GM19452 (cell line): ENCODE data around the gene CFAP99.

ENCODE experiments used
- ATAC-seq: cut with Tn5 transposase; IDR thresholded peaks from one replicate; pipeline ENCODE4 v1.9.1; 2021; ENCODE audit not compliant: unreplicated experiment

Gene CFAP99

DNA sequence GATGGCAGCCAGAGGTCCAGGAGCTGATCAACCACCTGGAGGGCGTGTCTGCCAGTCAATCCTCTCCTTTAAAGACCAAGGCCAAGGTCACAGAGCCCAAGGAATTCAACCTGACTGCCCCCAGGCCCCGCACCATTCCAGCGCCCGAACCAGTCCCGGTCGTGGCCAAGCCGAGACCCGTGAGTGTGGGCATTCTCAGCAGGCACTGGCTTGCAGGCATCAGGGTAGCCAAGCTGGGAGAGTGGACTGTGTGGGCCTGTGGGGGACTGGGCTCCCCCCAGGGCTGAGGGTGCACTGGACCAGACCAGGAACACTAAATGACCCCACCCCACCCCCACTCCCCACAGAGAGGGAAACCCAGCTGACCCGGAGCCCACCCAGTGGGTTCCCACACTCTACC lies 26.4 kb downstream of the CFAP99 start:
- ATAC-seq: no peak

DNA sequence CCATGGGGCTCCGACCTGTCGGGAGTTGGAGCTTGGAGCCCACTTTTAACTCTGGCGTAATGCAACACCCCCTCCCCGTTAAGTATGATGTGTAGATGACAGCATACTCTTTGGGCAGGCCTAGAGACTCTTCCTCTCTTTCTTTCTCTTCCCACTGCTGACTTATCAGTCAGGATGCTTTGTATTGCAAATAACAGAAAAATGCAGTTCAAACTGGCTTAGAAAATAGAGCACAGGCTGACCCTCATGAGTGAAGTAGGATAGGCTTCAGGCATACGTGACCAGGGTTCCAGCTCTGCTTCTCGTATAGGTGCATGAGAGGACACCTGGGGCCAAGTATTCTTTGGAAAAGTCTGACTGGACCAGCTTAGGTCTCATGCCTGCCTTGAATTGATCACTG lies 26.8 kb downstream of the CFAP99 start:
- no peak for ATAC-seq

DNA sequence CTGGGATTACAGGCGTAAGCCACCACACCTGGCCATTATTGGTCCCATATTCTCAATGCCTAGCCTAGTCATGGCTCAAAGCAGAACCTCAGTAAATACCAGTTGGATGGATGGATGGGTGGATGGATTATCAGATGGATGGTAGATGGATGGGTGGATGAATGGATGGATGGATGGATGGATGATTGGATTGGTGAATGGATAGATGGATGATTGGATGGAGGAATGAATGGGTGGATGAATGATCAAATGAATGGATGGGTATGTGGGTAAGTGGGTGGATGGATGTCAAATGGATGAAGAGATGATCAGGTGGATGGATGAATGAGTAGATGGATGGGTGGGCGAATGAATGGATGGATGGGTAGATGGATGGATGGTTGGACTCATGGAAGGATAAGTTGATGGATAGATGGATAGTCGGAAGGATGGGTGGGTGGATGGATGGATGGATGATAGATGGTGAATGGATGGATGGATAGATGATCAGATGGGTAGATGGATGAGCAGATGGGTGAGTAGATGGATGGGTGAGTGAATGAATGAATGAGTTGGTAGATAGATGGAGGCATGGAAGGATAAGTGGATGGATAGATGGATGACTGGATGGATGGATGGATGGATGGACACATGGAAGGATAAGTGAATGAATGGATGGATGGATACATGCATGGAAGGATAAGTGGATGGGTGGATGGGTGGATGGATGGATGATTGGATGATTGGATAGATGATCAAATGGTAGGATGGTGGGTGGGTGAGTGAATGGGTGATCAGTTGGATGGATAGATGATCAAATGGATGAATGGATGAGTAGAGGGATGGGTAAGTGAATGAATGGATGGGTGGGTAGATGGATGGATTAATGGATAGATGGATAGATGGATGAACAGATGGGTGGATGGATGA lies 28.2 kb downstream of the CFAP99 start:
- ATAC-seq: no peak

DNA sequence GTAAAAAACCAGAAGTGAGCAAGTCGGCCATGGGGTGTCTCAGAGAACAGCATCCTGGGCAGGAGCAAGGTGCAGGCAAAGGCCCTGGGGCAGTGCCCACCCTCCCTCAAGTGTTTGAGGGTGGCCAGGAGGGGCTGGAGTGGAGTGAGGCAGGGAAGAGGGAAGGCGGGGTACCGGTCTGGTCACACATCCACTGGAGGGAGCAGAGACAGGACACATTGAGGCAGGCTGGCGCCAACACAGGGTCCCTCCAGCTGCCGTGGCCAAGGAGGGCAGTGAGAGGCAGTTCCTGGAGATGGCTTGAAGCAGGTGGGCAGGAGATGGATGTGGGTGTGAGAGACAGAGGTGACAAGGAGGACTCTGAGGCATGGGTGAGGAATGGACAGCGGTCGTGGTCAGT lies 29.8 kb downstream of the CFAP99 start:
- ATAC-seq: no peak

DNA sequence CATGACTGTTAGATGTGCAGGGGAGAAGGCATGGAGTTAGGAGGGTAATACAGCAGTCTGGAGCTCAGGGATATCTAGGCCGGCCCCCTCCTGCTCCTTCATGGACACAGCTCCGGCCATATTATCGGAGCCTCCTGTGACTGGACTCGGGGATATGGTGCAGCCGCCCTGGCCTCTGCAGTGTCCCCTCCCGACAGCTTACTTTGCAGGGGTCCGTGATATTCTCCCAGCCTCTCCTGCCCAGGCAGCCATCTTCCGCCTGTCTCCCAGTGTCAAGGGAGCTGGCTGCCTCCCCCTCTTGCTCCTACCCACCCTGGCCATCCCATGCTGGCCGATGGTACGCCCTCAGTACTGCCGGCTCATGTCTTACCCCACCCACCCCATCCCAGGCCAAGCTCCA lies 30.3 kb downstream of the CFAP99 start:
- ATAC-seq: no peak

DNA sequence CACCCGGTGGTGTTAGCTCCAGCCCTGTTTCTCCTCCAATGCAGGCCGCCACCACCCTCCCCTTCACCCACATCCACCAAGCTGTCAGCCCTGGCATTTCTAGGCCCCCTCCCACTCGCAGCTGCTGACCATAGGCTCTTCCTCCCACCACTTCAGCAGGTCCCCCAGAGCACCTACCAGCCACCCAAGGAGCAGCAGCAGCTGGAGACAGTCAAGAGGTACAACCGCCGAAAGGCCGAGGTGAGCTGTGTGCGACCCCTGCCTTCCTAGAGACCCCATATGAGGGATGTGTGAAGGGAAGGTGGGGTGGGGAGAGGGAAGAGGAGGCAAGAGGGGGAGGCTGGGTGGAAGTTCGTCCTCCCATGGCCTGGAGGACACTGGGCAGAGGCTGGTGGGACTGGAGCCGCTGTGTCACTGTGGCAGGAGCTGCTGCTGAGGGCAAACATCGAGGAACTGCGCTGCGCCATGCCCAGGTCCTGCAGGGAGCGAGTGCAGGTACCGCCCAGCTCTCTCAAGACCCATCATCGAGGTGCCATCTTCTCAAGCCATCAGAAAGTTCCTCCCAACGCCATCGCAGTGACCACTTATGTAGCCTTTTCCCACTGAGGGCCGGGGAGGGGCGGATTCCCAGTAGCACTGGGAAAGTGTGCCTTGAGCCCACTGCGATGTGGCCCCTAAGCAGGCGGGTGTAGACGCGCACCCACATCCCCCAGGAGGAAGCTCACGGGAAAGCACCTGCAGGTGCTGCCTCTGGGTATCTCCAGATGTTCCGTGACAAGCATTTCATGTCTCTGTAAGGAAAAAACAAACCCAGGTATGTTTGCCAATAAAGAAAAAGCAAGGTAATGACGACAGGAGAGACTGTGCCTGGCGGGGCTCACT lies 31.0 kb downstream of the CFAP99 start:
- ATAC-seq: no peak

DNA sequence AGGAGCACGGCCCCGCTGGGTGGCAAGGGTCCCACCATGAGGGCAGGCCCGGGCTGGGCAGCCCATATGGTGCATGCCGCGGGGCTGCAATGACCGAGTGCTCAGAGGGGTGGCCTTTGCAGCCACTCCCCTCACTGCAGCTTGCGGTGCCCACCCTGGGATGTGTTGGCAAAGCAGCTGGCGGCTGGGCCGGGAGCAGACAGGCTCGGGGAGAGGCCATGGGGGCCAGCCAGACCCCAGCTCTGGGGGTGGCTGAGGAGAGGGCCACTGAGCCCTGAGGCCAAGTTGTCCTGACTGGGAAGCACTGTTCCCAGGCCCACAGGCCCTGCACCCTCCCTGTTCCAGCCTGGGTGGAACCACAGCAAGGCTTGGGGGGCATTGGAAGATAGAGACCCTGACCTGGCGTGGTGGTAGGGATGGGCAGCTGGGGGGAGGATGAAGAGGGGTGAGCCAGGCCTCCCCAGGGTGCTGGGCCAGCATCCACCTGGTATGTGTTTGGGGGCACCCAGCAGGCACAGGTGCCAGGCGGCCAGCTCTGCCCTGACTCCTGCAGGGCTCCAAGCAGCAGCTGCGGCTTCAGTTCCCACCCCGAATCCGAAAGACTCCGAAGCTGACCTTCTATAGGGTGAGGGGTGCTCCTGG lies 31.8 kb downstream of the CFAP99 start:
- ATAC-seq: no peak

DNA sequence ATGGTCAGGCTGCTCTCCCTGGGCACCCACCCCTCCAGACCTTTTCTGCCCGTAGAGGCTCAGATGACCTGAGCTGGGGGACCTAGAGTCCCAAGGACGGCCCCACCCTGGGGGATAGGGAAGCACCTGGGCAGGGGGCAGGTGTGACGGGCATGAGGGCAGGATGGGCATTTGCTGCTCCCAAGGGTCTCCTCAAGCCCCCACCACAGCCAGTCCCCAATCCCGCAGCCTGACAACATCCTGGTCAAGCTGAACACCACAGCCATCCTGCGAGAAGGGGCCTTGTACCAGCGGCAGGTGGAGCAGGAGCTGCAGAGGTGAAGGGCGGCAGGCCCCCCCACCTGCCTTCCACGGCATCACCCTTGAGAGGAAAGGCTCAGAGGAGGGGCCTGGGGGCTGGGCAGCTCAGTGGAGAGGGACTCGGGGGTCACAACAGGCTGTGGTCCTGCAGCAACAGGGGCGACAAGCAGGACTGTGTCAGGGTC lies 32.3 kb downstream of the CFAP99 start:
- ATAC-seq: no peak

DNA sequence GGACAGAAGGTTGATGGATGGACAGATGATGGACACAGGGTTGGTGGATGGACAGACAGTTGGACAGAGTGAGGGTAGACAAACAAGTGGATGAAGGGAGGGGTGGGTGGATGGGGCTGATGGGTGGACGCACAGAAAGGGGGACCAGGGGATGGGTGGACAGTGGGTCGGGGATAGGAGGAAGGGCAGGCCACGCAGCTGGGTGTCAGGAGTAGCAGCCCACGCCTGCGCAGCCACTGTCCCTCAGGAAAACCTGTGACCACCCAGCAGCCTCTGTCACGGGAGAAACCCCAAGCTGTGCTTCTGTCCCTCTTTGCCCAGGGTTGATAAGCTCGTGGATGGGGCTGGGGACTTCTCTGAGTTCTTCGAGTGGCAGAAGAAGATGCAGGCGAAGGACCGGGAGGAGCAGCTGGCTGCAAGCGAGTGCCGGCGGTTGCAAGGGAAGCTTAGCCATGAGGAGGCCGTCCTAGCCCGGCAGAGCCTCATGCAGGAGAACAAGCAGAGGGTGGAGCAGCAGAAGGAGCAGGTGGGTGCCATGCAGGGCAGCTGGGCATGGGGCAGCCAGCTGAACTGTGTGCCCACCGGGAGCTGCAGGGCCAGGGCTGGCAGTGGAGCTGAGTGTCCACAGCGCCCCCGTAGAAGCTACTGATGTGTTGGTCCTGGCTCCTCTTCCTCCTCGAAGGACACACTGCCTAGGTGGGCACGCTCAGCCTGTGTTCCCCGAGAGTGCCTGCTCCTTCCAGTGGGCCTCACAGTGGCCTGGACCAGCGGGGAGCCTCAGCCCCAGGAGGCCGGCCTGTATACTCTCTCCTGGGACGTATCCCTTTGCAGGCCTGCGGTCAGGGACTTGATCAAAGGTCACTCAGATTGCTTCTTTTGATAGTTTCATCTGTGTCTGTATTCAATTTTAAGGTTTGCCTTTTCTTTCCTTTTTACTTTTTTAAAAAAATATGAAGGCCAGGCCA lies 33.3 kb downstream of the CFAP99 start:
- no peak for ATAC-seq

DNA sequence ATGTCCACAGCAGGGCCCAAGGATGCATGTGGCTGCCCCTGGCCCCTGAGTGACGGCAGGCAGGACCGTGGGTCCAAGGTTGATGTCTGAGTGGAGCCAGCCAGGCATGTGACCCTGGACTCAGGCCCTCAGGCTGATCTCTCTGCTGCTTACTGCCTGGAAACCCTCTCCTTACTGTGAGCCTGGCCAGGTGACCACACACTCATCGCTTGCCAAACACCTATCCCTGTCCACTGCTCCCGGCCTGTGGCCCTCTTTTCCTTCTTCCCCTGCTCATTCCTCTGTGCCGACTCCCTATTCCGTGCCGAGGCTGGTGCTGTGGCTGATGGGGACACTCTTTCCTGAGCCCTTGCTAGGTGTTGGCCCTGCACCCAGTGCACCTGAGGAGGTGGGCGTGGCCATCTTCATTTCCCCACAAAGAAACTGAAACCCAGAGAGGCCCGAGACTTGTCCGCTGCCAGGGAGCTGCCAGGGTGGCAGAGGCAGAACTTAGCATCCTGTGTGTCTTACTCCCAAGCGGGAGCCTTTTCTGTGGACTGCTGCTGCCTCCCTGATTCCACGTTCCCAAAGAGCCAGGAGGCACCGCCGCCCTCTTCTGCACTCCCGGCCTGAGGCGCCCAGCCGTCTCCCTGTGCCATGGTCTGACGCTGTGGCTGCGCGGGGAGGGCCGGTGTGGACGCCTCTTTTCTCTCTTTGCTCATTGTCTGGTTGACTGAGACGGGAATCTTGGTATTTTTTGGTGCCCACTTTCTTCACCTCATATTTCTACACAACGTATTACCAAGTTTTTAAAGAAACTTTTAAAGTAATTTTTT lies 38.9 kb downstream of the CFAP99 start:
- no peak for ATAC-seq

DNA sequence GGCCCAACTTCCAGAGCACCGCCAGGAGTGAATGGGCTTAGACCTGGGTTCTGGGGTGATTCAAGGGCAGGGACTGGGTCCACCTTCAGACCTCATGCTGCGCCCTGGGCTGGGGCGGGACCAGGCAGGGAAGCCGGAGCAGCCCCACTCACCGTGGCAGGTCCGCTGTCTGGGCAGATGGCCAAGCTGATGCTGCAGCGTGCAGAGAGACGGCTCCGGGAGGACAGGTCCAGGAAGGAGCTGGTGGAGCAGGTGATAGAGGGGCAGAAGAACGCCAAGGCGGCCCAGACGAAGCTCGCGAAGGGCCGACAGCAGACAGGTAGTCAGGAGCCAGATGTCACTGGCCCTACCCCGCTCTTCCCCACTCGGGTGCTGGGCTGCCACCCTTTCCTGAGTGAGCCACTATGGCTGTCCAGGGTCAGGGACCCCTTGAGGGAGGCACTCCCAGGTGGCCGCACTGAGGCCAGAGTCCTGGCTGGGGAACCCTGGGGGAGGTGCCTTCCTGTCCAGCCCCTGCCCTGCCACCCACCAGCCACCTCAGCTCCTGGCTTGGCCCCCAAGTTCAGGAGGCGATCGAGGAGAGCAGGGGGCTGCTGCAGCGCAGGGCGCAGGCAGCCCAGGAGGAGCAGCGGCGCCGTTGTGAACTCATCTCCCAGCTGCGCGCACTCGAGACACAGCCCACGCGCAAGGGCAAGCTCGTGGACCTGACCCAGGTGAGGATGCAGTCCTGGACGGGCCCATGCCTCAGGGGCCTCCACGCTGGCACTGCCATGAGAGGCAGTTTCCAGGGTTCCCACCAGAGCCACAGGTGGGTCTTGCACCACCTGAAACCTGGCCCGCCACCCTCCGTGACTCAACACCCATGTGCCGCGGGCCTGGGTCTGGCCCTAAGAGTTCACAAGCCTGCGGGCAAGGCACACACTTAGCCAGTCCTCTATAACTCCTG lies 40.1 kb downstream of the CFAP99 start:
- ATAC-seq: no peak

DNA sequence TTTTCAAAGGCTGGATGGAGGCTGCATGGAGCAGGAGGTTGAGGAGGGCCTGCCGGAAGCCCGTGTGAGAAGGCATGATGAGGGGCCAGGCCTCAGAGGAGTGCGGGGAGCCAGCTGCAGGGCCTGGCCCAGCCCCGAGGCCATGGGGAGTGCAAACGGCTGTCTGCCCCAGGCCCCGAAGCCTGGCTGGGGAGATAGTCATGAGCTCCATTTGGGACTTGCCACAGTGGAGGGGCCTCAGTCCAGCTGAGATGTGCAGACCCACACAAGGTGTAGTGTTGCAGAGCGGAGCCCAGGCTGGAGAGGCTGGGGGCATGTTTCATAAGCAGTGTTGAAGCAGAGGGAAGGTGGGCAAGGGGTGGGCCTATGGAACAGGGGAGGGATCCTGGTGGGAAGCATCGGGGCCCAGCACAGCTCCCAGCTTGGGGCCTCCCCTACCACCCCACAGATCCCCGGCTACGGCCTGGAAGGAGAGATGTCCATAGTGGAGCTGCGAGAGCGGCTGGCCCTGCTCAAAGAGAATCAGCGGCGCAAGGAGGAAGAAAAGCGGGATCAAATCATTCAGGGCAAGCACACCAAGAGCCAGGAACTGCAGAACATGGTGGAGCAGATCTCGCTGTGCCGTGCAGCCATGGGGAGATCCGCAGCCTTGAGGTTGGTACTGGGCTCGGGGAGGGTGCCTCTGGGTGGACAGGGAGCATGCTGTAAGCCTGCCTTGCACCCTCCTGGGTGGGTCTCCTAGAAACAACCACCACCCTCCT lies 41.0 kb downstream of the CFAP99 start:
- no peak for ATAC-seq

DNA sequence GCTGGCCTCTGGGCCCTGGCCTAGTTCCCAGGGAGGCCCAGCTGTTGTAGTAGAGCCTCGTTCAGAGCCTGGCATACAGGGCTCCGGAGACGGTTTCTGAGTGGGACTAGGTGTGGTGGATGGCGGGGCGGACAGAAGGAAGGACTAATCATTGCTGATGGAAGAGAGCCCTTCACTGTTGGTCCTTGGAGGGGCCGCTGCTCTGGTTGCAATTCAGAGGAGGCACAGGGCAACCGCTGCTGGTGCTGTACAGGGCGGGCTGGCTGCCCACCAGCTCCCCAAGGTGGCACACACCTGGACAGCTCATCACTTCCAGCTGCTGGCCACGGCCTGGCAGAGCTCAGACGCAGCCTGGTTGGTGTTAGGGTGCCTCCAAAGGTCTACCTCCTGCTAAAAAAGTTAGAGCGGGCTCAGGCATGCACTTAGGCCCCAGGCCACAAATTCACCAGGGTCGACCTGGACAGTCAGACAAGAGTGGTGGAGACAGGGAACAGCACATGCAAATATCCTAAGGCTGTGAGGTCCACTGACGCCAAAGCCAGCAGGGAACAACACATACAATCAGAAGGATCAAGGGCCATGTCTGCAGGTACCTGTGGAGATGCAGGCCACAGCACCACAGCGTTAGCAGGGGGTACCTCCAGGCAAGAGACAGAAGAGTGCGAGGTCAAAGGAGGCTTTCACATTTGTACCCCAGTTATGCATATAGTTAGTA lies 42.6 kb downstream of the CFAP99 start:
- no peak for ATAC-seq

DNA sequence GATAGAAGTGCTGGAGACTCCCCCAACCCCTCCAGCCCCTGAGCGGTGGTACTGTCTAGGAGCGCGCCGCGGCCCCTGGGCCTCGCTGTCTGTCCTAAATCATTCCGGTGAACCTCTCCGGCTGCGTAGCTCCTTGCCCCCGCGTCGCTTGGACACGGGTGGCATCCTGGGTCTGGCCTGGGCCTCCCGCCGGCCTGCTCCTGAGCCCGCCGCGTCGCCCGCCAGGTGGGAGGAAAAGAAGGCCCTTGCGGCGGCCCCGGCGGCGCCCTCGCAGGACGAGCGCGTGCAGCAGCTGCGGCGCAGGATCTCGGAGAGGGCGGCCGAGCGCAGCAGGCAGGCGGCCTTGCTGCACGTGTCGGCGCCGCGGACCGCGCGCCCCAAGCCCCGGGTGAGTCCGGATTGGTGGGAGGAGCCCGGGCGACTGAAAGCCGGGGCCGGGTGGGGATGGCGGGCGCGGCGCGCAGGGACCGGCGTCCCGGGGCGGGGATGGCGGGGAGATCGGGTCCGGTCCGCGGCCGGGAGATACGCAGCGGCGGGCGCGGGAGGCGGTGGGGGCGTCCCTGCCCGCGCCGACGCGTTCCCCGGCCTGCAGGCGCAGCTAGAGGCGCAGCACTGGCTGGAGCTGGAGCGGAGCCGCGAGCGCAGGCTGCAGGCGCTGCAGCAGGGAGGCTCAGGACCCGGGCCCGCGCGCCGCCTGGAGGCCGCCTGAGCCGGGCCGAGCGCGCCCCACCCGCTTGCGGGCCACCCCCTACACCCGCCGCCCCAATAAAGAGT lies 43.6 kb downstream of the CFAP99 start:
- ATAC-seq: peak; percentile 78

DNA sequence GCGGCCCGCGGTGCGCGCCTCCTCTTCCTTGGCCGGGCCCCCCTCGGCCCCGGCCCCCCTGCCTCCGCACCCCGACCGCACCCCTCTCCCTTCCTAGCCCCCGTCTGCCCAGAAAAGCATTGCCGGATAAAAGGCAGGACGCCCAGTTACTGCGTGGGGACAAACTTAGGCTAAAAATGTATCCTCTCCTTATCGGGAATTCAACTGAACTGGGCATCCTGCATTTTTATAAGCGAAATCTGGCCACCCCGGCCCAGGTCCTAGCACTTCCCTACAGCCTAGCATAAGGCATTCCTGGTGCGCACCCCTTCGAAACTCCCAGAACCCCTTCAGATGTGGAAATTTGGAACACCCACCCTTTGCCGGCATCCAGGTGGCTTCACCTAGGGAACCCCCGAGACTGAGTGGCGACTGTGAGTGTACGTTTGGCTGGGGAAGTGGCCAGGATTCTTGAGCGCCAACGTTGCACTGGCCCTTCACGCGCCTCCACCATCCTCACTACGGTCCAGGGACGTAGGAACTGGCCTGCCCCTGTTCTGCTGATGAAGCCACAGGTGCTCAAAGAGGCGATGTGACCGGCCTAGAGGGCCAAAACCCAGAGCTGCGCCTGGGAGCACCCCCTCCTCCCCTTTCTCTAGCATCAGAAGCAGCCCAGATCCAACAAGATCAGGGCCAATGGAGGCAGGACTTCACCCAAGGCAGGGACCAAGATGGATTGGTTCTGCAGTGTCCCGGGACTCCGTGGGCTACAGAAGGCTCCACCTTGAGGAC lies 44.4 kb downstream of the CFAP99 start:
- no peak for ATAC-seq
